Measurements from ENCODE around the gene ITPR1.

GRCh38 chr3:4604693-4605092 lies 111.5 kb downstream of the ITPR1 start:
- TF ChIP-seq CTCF (IDR thresholded peaks at IDR 0.05) (no peak), EP300 (IDR thresholded peaks at IDR 0.05) (no peak), POLR2AphosphoS5 (IDR thresholded peaks at IDR 0.05) (no peak), POLR2A (IDR thresholded peaks at IDR 0.05) (no peak)
